ENCODE measurements around the gene CSNK2B. TPM values are rescaled to one million over a fixed set of nuclear protein-coding genes. Genes with fewer than 3 reads are reported as not detected.
A peak's percentile ranks its signal among the peaks of the same experiment; 100 is the strongest.

The CSNK2B gene
- total and polyA plus RNA-seq, 9 of the 15 experiments (the other 6 are each of a cell fraction or from before 2014, with no cell fraction given) = 120 to 1,126 (median 529) TPM

GRCh38 chr6:31619805-31620585, 45.9 kb upstream of the CSNK2B start (continued):
- TF ChIP-seq, protein P1, sequence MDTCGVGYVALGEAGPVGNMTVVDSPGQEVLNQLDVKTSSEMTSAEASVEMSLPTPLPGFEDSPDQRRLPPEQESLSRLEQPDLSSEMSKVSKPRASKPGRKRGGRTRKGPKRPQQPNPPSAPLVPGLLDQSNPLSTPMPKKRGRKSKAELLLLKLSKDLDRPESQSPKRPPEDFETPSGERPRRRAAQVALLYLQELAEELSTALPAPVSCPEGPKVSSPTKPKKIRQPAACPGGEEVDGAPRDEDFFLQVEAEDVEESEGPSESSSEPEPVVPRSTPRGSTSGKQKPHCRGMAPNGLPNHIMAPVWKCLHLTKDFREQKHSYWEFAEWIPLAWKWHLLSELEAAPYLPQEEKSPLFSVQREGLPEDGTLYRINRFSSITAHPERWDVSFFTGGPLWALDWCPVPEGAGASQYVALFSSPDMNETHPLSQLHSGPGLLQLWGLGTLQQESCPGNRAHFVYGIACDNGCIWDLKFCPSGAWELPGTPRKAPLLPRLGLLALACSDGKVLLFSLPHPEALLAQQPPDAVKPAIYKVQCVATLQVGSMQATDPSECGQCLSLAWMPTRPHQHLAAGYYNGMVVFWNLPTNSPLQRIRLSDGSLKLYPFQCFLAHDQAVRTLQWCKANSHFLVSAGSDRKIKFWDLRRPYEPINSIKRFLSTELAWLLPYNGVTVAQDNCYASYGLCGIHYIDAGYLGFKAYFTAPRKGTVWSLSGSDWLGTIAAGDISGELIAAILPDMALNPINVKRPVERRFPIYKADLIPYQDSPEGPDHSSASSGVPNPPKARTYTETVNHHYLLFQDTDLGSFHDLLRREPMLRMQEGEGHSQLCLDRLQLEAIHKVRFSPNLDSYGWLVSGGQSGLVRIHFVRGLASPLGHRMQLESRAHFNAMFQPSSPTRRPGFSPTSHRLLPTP (IDR thresholded peaks at IDR 0.05; ENCODE audit: borderline replicate concordance, extremely low read depth, insufficient read length) = no peak
- TF ChIP-seq ZNF445 (CRISPR knock-in tag; IDR thresholded peaks at IDR 0.05; ENCODE audit: low read depth) (peak; percentile 22; the same call in 1 of the 2 replicates), SMARCA4 (IDR thresholded peaks at IDR 0.05) (peak; percentile 49; the same call in 1 of the 2 replicates), SMARCB1 (IDR thresholded peaks at IDR 0.05; ENCODE audit: insufficient read length, low read depth) (no peak), MYBL2 (IDR thresholded peaks at IDR 0.05; ENCODE audit: low read depth) (peak; percentile 96), MYBL2 (CRISPR knock-in tag; IDR thresholded peaks at IDR 0.05; ENCODE audit: borderline replicate concordance) (no peak), SMAD3 (CRISPR knock-in tag; conservative IDR thresholded peaks at IDR 0.05) (0 out of 2 replicates have a peak, but pooled peaks have one; percentile 59), ZNF76 (CRISPR knock-in tag; IDR thresholded peaks at IDR 0.05; ENCODE audit: borderline replicate concordance) (peak; percentile 85), CEBPG (CRISPR knock-in tag; IDR thresholded peaks at IDR 0.05) (peak; percentile 69), CEBPG (tag; conservative IDR thresholded peaks at IDR 0.05 in 1 of 2, IDR thresholded peaks at IDR 0.05 in 1 of 2) (peak; percentile 95 to 98), FOXM1 (IDR thresholded peaks at IDR 0.05; ENCODE audit: low read depth) (peak; percentile 92), FOXM1 (CRISPR knock-in tag; IDR thresholded peaks at IDR 0.05; ENCODE audit: low read depth) (peak; percentile 33; the same call in 1 of the 2 replicates), GATAD2A (IDR thresholded peaks at IDR 0.05) (no peak), CHD1 (IDR thresholded peaks at IDR 0.05; ENCODE audit: low read length) (peak; percentile 83), ZNF324 (CRISPR knock-in tag; IDR thresholded peaks at IDR 0.05) (peak; percentile 17; the same call in 1 of the 2 replicates), NFXL1 (CRISPR knock-in tag; IDR thresholded peaks at IDR 0.05) (no peak), ZNF511 (CRISPR knock-in tag; IDR thresholded peaks at IDR 0.05) (peak; percentile 67; the same call in 1 of the 2 replicates), PTBP1 (IDR thresholded peaks at IDR 0.05; ENCODE audit: low read depth, low read length) (no peak), ZNF133 (CRISPR knock-in tag; IDR thresholded peaks at IDR 0.05) (peak; percentile 62; the same call in 1 of the 2 replicates), SRSF1 (IDR thresholded peaks at IDR 0.05; ENCODE audit: low read depth, low read length) (no peak), ZNF79 (CRISPR knock-in tag; IDR thresholded peaks at IDR 0.05; ENCODE audit: low read depth) (peak; percentile 73), GABPB1 (CRISPR knock-in tag; IDR thresholded peaks at IDR 0.05) (no peak), ZNF274 (IDR thresholded peaks at IDR 0.05; ENCODE audit: borderline replicate concordance, low read depth, low read length) (no peak), ZNF282 (CRISPR knock-in tag; IDR thresholded peaks at IDR 0.05) (no peak)
- TF ChIP-seq, protein P2, sequence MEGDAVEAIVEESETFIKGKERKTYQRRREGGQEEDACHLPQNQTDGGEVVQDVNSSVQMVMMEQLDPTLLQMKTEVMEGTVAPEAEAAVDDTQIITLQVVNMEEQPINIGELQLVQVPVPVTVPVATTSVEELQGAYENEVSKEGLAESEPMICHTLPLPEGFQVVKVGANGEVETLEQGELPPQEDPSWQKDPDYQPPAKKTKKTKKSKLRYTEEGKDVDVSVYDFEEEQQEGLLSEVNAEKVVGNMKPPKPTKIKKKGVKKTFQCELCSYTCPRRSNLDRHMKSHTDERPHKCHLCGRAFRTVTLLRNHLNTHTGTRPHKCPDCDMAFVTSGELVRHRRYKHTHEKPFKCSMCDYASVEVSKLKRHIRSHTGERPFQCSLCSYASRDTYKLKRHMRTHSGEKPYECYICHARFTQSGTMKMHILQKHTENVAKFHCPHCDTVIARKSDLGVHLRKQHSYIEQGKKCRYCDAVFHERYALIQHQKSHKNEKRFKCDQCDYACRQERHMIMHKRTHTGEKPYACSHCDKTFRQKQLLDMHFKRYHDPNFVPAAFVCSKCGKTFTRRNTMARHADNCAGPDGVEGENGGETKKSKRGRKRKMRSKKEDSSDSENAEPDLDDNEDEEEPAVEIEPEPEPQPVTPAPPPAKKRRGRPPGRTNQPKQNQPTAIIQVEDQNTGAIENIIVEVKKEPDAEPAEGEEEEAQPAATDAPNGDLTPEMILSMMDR (IDR thresholded peaks at IDR 0.05 in 2 of 3, conservative IDR thresholded peaks at IDR 0.05 in 1 of 3; ENCODE audit: insufficient read depth in 2 of 3, low read depth in 1 of 3, low read length in 3 of 3) = no peak; a peak in 1 of 6 replicates
